Activated naive CD4-positive, alpha-beta T cell treated with anti-CD3 and anti-CD28 coated beads, Interleukin-2, amount 50 U/mL, for 24 hours (primary cell): ENCODE data around the gene BPGM.
"Not testable (repeated sequence)": the region's sequence is repeated elsewhere in the genome, so short reads cannot be mapped to it uniquely, and the experiment has no call there.

Source experiments
- H3K27ac Mint-ChIP-seq: one replicate; pipeline ENCODE4 v1.8.0; 2021; ENCODE audit warnings: mild to moderate bottlenecking, mixed read lengths
- H3K27me3 Mint-ChIP-seq: one replicate; pipeline ENCODE4 v1.8.0; 2021; ENCODE audit warnings: mixed read lengths
- H3K36me3 Mint-ChIP-seq: one replicate; pipeline ENCODE4 v1.8.0; 2021; ENCODE audit warnings: mixed read lengths
- H3K4me1 Mint-ChIP-seq: one replicate; pipeline ENCODE4 v1.8.0; 2021; ENCODE audit warnings: mixed read lengths
- H3K4me3 Mint-ChIP-seq: one replicate; pipeline ENCODE4 v1.8.0; 2021; ENCODE audit warnings: mild to moderate bottlenecking, mixed read lengths
- H3K9me3 Mint-ChIP-seq: one replicate; pipeline ENCODE4 v1.8.0; 2021; ENCODE audit warnings: mixed read lengths

The BPGM gene

DNA sequence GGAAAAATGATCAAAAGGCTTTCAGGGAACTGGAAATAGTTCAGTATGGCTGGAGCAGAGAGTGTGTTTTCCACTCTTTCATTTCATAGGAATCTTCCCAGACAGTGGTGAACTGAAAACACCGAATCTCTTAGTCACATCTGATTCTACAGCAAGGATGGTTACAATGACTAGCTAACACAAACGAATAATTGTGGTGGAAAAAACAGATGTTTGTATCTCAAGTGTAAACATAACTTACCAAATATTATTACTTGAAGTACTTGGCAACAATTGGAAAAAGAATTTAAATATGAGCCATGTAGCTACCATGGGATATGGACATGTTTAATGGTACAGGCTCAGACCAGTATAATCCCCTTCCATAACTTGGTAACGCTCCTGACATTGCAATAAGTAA, 21.1 kb upstream of the BPGM start:
- Mint-ChIP-seq H3K9me3 (no peaks in the 10 kb centered on the region), H3K4me3 (no peak overlapping the region), H3K27ac (no peak overlapping the region), H3K36me3 (no peaks in the 10 kb centered on the region), H3K4me1 (no peaks in the 10 kb centered on the region), H3K27me3 (peaks cover 34% of the 10 kb centered on the region)

GRCh38 chr7:134627109-134627774, 19.4 kb upstream of the BPGM start:
- Mint-ChIP-seq H3K9me3 (no peaks in the 10 kb centered on the region), H3K4me1 (no peaks in the 10 kb centered on the region), H3K27me3 (peaks cover 31% of the 10 kb centered on the region), H3K36me3 (no peaks in the 10 kb centered on the region), H3K27ac (no peak overlapping the region), H3K4me3 (no peak overlapping the region)

- H3K9me3 Mint-ChIP-seq = no peaks in the 10 kb centered on the region
- no peaks in the 10 kb centered on the region for H3K4me1 Mint-ChIP-seq
- no peak overlapping the region for H3K4me3 Mint-ChIP-seq
- H3K36me3 Mint-ChIP-seq = no peaks in the 10 kb centered on the region
- H3K27ac Mint-ChIP-seq = no peak overlapping the region
- peaks cover 27% of the 10 kb centered on the region for H3K27me3 Mint-ChIP-seq
These were observed 18.9 kb upstream of the BPGM start for GRCh38 chr7:134627775-134628153.

- no peak overlapping the region for H3K4me3 Mint-ChIP-seq
- no peaks in the 10 kb centered on the region for H3K36me3 Mint-ChIP-seq
- H3K27ac Mint-ChIP-seq = no peak overlapping the region
- no peaks in the 10 kb centered on the region for H3K9me3 Mint-ChIP-seq
- peaks cover 24% of the 10 kb centered on the region for H3K27me3 Mint-ChIP-seq
- H3K4me1 Mint-ChIP-seq = peaks cover 6% of the 10 kb centered on the region
These were observed 17.2 kb upstream of the BPGM start for GRCh38 chr7:134629445-134629844.

DNA sequence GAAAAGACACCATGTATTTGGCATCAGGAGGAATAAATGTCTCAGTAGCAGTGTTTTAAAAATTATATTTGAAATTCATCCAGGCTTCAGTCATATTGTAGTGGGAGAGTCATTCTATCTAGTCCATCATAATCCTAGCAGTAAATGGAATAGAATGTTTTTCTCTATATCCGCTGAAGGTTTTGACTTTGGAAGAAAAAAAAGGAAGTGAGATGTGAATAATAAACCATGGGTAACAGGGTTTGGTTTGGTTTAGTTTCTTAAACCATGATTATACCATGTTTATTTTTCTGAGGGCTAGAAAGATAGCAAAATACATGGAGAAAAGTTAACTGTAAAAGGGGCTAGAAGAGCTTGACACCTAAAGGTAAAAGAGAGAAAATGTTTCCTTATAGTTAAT, 16.4 kb upstream of the BPGM start:
- H3K27ac Mint-ChIP-seq = no peak overlapping the region

GRCh38 chr7:134630893-134631292, 15.8 kb upstream of the BPGM start:
- Mint-ChIP-seq H3K36me3 (no peaks in the 10 kb centered on the region), H3K27me3 (peaks cover 18% of the 10 kb centered on the region), H3K27ac (no peak overlapping the region)

More for the DNA sequence above, 16.4 kb upstream of the BPGM start:
- Mint-ChIP-seq H3K9me3 (no peaks in the 10 kb centered on the region), H3K4me3 (no peak overlapping the region), H3K4me1 (peaks cover 8% of the 10 kb centered on the region), H3K36me3 (no peaks in the 10 kb centered on the region), H3K27me3 (peaks cover 20% of the 10 kb centered on the region)

DNA sequence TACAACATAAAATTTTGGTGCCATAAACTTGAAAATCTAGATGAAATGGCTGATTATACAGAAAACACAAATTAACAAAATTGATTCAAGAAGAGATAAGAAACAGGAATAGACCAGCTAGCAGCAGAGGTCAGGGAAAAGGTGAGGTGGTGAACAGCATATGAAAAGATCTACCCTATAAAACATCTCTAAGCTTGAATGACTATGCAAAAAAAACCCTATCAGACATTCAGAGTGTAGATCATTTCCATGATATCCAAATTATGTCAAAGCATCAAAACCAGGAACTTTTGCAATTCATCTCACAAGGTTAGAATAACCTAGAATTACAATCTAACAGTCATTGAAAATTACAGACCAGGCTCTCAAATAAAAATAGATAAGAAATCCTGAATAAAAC, 14.6 kb upstream of the BPGM start:
- Mint-ChIP-seq H3K27me3 (peaks cover 11% of the 10 kb centered on the region), H3K4me1 (peaks cover 26% of the 10 kb centered on the region), H3K9me3 (peaks cover 6% of the 10 kb centered on the region), H3K27ac (no peak overlapping the region), H3K4me3 (no peak overlapping the region), H3K36me3 (peaks cover 1% of the 10 kb centered on the region)

More at GRCh38 chr7:134630893-134631292, 15.8 kb upstream of the BPGM start:
- H3K9me3 Mint-ChIP-seq = no peaks in the 10 kb centered on the region
- no peak overlapping the region for H3K4me3 Mint-ChIP-seq
- H3K4me1 Mint-ChIP-seq = peaks cover 15% of the 10 kb centered on the region

DNA sequence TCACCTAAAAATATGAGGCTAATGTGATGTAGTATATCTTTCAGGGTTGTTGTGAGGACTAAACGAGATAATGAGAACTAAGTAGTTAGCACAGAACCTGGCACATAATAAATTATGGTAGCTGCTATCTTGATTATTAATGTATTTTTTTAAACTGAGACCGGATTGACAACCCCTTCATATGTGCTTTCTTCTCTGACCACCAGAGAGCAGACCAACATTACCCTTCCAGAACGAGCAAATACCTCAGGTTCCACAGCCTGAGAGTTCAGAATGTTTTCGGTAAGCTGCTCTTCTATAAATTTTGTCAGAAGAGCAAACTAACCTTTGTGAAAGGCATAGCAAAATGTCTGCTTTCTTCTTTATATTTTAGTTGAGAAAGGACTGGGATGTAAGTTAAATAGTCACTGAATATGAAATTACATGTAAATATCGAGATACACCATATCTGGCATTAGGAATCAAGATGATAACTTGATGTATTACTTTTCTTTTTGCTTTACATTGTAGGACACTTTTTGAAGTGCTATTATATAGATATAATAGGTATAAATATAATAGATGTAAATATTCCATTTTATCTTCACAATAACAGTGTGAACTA, 13.6 kb upstream of the BPGM start:
- peaks cover 6% of the 10 kb centered on the region for H3K9me3 Mint-ChIP-seq
- peaks cover 32% of the 10 kb centered on the region for H3K4me1 Mint-ChIP-seq
- H3K4me3 Mint-ChIP-seq = no peak overlapping the region
- peaks cover 5% of the 10 kb centered on the region for H3K27me3 Mint-ChIP-seq
- peaks cover 1% of the 10 kb centered on the region for H3K36me3 Mint-ChIP-seq
- H3K27ac Mint-ChIP-seq = peak overlapping the region; percentile 13

DNA sequence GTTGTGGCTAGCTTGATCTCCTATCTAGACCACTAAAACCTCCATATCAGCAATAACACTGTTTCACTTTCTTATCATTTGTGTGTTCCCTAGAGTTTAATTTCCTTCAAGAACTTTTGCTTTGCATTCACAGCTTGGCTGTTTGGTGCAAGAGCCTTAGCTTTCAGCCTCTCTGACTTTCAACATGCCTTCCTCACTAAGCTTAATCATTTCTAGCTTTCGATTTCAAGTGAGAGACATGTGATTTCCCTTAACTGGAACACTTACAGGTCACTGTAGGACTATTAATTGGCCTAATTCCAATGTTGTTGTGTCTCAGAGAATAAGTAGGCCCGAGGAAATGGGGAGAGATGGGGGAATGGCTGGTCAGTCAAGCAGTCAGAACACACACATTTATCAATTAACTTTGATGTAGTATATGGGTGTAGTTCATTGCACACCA, 10.6 kb upstream of the BPGM start:
- H3K4me3 Mint-ChIP-seq = peak overlapping the region; percentile 56
- peak overlapping the region; percentile 19 for H3K27ac Mint-ChIP-seq

GRCh38 chr7:134637441-134637840, 9.2 kb upstream of the BPGM start:
- peaks cover 4% of the 10 kb centered on the region for H3K36me3 Mint-ChIP-seq
- H3K27ac Mint-ChIP-seq = peak overlapping the region; percentile 88
- peaks cover 6% of the 10 kb centered on the region for H3K9me3 Mint-ChIP-seq
- peaks cover 63% of the 10 kb centered on the region for H3K4me1 Mint-ChIP-seq
- no peak overlapping the region for H3K4me3 Mint-ChIP-seq
- no peaks in the 10 kb centered on the region for H3K27me3 Mint-ChIP-seq

More for the DNA sequence above, 10.6 kb upstream of the BPGM start:
- Mint-ChIP-seq H3K9me3 (peaks cover 6% of the 10 kb centered on the region), H3K4me1 (peaks cover 53% of the 10 kb centered on the region), H3K27me3 (no peaks in the 10 kb centered on the region), H3K36me3 (peaks cover 1% of the 10 kb centered on the region)

- Mint-ChIP-seq H3K27ac (peak overlapping the region; percentile 88), H3K4me3 (no peak overlapping the region), H3K9me3 (peaks cover 6% of the 10 kb centered on the region), H3K36me3 (peaks cover 4% of the 10 kb centered on the region), H3K27me3 (no peaks in the 10 kb centered on the region), H3K4me1 (peaks cover 66% of the 10 kb centered on the region)
These were observed 8.5 kb upstream of the BPGM start for GRCh38 chr7:134637934-134638719.

DNA sequence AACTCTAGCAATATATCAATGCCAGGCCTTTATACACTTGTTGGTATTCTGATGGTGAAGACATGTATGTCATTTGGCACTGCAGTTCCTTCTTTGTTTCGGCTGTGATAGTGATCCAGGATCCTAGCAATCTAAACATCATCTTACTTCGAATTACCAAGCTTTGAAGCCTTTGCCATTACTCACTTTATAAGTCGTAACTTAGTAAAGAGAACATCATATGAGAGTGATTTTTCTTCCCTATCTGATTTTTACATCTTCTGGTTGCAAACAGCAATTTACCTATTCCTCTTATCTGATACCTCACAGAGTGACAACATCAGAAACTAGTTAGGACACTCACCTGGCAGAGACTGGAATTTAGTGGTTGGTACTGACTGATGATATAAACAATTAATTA, 7.6 kb upstream of the BPGM start:
- Mint-ChIP-seq H3K27me3 (no peaks in the 10 kb centered on the region), H3K27ac (no peak overlapping the region), H3K4me3 (no peak overlapping the region), H3K4me1 (peaks cover 64% of the 10 kb centered on the region), H3K36me3 (peaks cover 4% of the 10 kb centered on the region), H3K9me3 (peaks cover 6% of the 10 kb centered on the region)

DNA sequence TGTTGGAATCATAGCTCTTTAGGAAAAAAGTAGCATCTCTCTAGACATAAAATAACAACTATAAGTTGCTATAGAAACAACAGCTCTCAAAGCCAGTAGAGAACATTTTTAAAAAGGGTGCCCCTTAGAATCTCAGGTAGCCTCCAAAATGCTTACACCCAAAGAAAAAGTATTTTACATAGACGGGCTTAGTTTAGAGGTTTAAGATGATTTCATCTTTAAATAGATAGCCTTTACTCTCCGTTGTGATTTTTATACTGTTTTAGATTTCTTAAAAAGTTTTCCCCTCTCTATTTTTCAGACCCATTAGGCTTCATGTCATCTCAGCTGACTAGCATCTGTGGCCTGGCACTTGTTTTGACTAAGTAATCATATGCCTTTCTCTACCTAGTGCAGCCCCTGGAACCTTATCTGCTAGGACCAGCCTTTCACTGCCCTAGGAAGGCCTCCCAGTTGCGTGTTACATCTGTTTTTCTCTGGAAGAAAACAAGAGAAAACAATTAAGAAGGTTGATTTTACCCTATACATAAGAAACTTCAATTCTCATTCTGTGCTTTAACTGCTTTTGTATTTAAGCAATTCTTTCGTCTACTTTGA, 6.9 kb upstream of the BPGM start:
- peaks cover 69% of the 10 kb centered on the region for H3K4me1 Mint-ChIP-seq
- peak overlapping the region; percentile 88 for H3K27ac Mint-ChIP-seq
- no peak overlapping the region for H3K4me3 Mint-ChIP-seq
- H3K27me3 Mint-ChIP-seq = no peaks in the 10 kb centered on the region
- peaks cover 4% of the 10 kb centered on the region for H3K36me3 Mint-ChIP-seq
- peaks cover 6% of the 10 kb centered on the region for H3K9me3 Mint-ChIP-seq

DNA sequence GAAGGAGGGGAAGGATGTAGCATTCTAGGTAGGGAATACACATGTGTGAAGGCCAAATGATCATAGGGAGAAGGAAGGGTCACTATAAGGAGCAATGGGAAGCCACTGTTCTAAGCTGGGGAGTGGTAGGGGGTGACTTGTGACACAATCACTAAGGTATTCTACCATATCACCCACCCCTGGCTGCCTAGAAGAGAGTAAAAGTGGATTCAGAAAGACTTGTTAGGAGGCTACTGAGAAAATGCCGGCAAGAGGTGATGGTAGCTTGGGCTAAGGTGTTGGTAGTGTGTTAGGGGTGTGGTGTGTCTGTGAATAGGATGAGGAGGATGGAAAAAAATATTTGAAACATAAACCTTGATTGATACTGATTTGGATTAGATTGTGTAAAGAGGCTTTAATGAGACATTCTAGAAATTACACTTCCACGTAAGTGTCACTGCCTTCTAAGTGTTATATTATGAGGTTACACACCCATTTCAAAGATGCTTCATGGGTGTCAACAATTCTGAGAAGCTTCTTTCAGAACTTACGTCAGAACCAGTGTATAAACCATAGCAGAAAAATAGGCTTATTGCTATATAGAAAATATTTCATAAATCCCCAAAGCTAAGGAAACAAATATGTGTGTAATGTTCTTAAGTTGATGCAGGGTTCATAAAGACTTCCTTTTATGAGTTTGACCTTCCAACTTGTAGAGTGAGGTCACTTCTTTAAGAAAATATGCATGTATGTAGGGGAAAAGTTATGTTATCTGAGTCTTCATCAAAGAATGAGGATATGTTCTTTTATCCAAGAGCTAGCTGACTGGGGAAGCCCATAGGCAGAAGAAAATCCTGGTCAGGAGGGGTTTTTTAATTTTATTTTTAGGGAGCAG, 5.6 kb upstream of the BPGM start:
- Mint-ChIP-seq H3K27me3 (no peaks in the 10 kb centered on the region), H3K9me3 (peaks cover 6% of the 10 kb centered on the region), H3K27ac (peak overlapping the region; percentile 43), H3K36me3 (peaks cover 4% of the 10 kb centered on the region), H3K4me3 (no peak overlapping the region), H3K4me1 (peaks cover 59% of the 10 kb centered on the region)

- not testable (repeated sequence) for H3K4me3 Mint-ChIP-seq, H3K36me3 Mint-ChIP-seq, H3K27me3 Mint-ChIP-seq, H3K9me3 Mint-ChIP-seq
- peak overlapping the region; percentile 8 for H3K27ac Mint-ChIP-seq
- peaks cover 50% of the 10 kb centered on the region for H3K4me1 Mint-ChIP-seq
These were observed 4.7 kb upstream of the BPGM start for GRCh38 chr7:134641981-134642380.
